Epithelial cell of esophagus (primary cell): Measurements from ENCODE around the gene DHRS12.

Source experiments
- DNase-seq: peaks from one replicate; pipeline ENCODE4 v3.0.0; 2010; ENCODE audit warnings: low read depth
- H3K4me3 ChIP-seq: 2 replicates; pipeline ENCODE4 v1.5.1; 2011; ENCODE audit warnings: mild to moderate bottlenecking, low read length, control low read depth
- TF ChIP-seq, protein P1 (sequence below): IDR thresholded peaks from 2 replicates; pipeline ENCODE4 v1.5.1; 2011; ENCODE audit warnings: low read depth, mild to moderate bottlenecking, low read length, control low read depth, inconsistent platforms; ENCODE audit not compliant: insufficient read depth; ENCODE audit errors: missing control alignments

DHRS12 gene

GRCh38 chr13:51803422-51804294 lies at the start of gene DHRS12:
TSS of gene DHRS12 (minus strand) at chr13:51804163. CDS start at chr13:51799659, 4,504 bp downstream.
- TF ChIP-seq, protein P1, sequence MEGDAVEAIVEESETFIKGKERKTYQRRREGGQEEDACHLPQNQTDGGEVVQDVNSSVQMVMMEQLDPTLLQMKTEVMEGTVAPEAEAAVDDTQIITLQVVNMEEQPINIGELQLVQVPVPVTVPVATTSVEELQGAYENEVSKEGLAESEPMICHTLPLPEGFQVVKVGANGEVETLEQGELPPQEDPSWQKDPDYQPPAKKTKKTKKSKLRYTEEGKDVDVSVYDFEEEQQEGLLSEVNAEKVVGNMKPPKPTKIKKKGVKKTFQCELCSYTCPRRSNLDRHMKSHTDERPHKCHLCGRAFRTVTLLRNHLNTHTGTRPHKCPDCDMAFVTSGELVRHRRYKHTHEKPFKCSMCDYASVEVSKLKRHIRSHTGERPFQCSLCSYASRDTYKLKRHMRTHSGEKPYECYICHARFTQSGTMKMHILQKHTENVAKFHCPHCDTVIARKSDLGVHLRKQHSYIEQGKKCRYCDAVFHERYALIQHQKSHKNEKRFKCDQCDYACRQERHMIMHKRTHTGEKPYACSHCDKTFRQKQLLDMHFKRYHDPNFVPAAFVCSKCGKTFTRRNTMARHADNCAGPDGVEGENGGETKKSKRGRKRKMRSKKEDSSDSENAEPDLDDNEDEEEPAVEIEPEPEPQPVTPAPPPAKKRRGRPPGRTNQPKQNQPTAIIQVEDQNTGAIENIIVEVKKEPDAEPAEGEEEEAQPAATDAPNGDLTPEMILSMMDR, result no peak

GRCh38 chr13:51849145-51850101 lies 45.5 kb upstream of the DHRS12 start:
- TF ChIP-seq, protein P1, result peak; percentile 43
- no peak overlapping the region for H3K4me3 ChIP-seq
- DNase-seq, result no peak

More at GRCh38 chr13:51803422-51804294, at the start of gene DHRS12:
- peak within 1 kb of the TSS; percentile 72 for H3K4me3 ChIP-seq
- DNase-seq, result peak; percentile 87

DNA sequence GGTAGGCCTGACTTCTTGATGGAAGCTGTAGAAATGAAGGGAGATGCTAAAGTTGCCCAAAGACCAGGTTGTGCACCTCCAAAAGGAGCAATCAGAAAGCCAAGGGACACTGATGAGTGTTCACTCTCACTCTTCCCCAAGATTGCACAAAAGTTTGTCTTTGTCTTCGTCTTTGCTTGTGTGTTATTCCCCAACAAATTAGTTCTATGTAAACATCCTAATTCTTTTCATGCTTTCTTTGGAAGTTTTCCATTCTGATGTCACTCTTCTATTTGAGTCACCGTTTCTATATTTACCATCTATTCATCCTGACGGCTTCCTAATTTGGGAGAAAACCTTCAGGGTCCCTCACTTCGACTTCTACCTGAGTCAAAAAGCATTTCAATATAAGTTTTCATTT lies 44.7 kb upstream of the DHRS12 start:
- TF ChIP-seq, protein P1, result no peak

GRCh38 chr13:51846756-51847155 lies 42.8 kb upstream of the DHRS12 start:
- no peak overlapping the region for H3K4me3 ChIP-seq
- TF ChIP-seq, protein P1, result no peak
- peak; percentile 74 for DNase-seq

More for the DNA sequence above, 44.7 kb upstream of the DHRS12 start:
- H3K4me3 ChIP-seq, result no peak overlapping the region
- DNase-seq, result peak; percentile 48

DNA sequence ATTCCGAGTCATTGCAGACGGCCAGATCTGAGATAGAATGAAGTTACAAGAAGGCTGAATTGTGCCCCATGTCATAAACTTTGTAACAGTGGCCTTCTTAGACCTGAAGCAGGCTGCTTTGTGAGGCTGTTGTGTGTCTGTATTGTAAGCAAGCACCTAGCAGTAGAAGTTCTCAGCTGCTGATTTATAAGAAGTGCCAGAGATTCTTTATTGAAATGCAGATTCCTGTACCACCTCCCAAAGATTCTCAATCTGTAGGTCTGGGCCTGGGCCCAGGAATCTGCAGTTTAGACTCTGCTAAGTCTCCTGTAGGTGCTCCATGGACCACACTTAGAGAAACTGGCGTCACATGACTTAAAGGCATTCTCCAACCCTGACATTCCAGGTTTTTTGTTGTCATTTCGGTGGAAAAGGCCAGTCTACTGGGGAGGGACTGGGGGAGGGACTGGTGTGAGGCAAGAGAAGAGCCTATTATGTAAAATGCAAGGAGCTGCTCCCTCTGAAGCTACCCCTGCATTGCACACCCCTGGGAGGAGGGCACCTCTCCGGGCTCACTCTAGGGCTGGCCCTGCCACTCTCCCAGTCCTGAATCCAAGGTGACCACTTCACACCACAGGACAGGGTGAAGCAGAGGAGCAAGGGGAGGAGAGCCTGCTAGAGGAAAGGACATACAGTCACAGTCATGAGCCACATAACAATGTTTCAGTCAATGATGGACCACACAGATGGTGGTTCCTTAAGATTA lies 41.8 kb upstream of the DHRS12 start:
- DNase-seq, result no peak
- TF ChIP-seq, protein P1, result no peak
- H3K4me3 ChIP-seq, result no peak overlapping the region

- TF ChIP-seq, protein P1, result peak; percentile 77
- H3K4me3 ChIP-seq, result no peak within 1 kb of the TSS
Measured at GRCh38 chr13:51844862-51845573, 41.1 kb upstream of the DHRS12 start, which contains the start of gene TMEM272. TSS of gene TMEM272 (minus strand) at chr13:51845177. CDS start at chr13:51838530, 6,647 bp downstream.

More at GRCh38 chr13:51844862-51845573, 41.1 kb upstream of the DHRS12 start, which contains the start of gene TMEM272:
- DNase-seq, result peak; percentile 25
